GM19239 (cell line): ENCODE data around the gene BMPR2.
"Not testable (repeated sequence)": the region's sequence is repeated elsewhere in the genome, so short reads cannot be mapped to it uniquely, and the experiment has no call there.

Source experiments
- DNase-seq: peaks from one replicate; pipeline ENCODE4 v3.0.0; 2011; ENCODE audit warnings: low spot score; ENCODE audit not compliant: insufficient read length
- FAIRE-seq: peaks from 2 replicates; lab custom pipeline; 2011; peaks lifted over from hg19 to GRCh38; lab: Jason Lieb, UNC

The BMPR2 gene

DNA sequence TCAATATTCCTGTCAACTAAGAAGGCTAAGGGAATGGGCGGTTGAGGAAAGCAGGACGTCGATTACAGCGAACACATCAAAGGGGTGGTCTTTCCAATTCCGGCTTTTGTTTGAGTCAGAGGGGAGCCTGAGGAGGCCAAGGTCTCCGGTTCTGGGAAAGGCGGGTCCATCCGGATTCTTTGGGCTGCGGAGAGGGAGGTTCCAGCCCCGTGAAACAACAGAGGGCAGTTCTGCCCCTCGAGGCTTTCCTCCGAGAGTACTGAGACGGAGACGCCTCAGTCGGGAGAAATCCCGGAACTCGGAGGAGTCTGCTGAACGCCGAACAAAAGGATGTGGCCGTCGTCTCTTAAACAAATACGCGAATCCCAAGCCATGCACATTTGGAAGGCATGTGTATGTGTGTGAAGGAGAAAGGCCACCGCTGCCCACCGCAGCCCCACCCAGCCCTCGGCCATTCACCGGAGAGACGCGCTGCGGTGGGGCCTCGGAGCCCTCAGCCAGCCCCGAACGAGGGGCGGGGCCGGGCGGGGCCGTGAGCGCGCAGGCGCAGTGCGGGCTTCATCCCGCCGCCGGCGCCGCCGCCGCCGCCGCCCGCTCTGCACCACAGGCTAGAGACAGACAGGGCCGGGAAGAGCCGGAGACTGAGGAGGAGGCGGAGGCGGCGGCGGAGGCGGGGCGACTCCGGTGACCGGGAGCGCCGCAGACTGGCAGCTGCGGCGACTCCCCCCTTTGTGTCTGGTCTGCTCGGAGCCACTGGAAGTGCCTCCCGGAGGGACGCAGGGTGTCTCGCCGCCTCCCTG is at the start of gene BMPR2:
TSS of gene BMPR2 (plus strand) at position 719 of the 800 bp plus-strand sequence. CDS start 1,148 bp downstream, outside the sequence.
- FAIRE-seq (peak; percentile 51), DNase-seq (peak; percentile 69)

DNA sequence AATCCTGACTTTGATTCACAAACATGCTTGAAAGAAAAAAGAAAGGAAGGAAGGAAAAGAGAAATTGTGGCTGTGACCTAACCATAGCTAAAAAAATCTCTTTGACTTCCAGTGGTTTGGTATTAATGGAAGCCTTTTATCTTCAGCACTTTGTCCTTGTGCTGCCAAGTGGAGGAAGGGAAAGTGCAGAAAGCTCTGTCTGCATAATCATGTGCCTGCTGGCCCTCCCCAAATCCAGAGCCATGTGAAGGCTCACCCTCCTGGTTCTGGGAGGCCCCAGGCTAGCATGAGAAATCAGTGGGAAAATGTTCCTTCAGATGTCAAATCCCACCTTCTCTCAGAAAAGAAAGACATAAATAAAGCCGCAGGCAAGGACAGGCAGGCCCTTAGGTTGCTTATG is 48.3 kb upstream of the BMPR2 start:
- no peak for FAIRE-seq
- DNase-seq, result no peak

DNA sequence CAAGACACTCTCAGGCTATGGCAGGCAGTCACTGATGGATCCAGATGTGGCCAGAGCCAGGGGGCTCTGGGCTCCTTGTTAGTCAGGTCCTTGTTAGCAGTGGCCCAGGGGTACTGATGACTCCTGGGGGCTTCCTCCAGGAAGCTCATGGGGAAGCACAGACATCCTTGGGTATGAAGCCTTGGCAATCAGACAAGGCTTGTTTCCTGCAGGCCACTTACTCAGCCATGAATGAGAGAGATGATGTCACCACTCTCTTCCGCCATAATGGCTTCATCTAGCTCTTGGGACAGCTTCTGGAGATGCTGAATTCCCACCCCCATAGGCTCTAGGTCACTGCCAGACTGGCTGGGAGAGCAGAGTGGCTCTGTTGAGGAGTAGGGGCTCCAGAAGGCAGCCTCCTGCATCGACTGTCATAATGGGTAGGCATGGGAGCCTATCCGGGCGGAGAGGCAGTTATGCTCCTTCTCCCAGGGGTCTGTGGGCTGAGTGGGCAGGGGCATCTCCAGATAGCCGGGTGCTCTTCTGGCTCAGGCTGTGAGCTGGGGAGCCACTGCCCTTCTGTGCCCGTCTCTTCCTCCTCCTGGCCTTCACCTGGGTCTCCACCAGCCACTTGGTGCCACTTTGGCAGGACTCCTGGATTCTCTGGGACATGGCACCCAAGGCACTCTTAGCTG is 40.2 kb upstream of the BMPR2 start:
- FAIRE-seq, result no peak
- no peak for DNase-seq

DNA sequence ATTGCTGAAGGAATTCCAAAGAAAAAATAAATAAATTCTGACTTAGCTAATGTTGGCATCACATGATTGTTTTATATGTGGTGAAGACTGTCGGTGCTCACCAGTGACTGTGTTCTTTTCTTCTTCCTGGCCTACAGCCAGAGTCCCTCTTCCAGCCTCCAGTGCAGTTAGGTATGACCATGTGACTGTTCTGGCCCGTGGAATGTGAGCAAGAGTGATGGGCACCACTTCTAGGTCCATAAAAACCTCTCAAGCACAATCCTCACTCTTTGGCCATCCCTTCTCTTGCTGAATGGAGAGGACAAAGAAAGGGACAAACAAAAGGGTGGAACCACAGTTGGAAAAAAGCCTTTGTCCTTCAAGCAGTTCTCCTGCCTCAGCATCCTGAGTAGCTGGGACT is 39.0 kb upstream of the BMPR2 start:
- FAIRE-seq (no peak), DNase-seq (no peak)

DNA sequence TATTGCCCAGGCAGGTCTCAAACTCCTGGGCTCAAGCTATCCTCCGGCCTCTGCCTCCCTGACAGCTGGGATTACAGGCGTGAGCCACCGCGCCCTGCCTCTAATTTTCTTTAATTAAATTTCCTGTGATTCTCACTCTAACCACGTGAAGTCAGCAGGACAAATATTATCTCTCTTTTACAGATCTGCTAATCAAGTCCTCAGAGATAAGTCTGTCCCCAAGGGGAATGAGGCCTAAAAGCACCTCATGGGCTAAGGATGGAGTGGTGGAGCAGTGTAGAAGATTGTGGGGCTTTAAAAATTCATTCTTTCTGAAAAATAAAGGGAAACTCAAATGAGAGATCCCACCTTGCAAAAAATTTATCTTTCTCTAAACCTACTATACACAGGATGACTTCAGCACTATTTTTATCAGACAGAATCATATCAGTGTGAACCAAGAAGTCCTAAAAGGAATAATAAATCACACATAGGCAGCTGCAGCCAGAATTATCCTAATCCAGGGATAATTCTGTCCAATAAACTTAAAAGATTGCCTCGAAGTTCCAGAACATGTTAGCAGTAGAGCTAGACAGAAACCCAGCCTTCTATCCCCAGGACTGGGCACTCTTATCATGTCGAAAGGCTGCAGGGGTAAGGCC is 38.3 kb upstream of the BMPR2 start:
- FAIRE-seq, result no peak
- DNase-seq, result no peak

DNA sequence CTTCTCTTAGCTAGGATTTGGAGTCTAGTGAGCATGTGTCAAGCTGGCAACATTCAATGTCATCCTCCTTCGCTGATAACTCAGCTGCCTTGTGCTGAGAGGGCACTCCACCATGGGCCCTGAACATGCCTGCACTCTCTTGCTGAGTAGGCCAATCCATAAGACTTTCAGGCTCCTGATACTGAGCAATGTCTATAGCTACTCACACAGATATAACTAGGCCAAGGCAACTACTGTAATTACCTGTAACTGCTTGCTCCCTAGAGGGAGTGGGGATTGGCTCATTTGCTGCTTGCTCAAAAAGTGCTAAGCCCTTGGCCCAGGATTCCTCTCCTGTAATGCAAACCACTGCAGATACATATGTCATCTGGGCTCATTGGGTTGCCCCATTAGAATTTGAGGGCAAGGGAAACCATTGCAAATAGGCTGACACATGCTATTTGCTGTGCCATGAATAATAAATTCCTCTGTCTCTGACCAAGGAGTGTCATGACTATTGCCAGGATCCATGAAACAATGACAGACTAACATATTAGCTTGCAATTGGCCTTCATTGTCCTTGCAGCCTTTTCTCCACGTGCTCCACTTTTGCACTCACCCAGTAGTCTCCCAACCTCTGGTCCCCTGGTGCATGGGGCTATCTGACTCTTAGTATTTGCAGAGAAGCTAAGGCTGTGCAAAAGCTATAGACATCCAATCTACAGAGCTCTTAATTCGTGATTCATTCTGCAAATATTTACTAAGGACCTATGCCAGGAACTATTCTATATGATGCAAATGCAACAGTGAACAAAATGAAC is 36.9 kb upstream of the BMPR2 start:
- DNase-seq, result no peak
- no peak for FAIRE-seq

DNA sequence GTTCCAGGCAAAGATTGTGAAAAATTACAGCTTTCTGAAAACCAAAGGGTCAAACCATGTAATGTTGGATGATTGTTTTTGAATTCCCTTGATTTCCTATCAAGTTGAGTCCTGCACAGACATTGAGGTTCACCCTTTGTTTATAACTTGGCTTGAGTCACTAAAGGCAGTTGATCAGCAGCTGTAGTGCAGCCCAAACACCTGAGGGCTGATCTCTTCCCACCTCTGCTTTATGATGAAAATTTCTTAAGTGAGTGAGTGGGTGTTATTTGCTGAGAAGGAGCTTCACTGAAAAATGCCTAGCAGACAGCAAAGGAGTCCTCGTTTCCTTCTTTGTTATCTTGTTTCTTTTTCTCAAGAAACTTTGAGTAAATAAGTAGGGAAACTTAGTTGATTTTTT is 31.9 kb upstream of the BMPR2 start:
- no peak for FAIRE-seq
- no peak for DNase-seq

DNA sequence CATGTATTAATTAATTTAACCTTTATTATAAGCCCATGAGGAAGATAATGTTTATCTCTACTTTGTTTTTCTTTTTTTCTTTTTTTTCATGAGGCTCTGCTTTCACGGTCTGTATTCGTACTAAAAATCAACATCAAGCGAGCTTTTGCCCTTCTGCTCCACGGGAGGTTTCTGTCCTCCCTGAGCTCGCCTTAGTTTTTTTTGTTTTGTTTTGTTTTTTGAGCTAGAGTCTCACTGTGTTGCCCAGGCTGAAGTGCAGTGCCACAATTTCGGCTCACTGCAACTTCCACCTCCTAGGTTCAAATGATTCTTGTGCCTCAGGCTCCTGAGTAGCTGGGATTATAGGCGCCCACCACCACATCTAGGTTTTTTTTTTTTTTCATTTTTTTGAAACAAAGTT is 29.9 kb upstream of the BMPR2 start:
- DNase-seq (no peak), FAIRE-seq (no peak)

DNA sequence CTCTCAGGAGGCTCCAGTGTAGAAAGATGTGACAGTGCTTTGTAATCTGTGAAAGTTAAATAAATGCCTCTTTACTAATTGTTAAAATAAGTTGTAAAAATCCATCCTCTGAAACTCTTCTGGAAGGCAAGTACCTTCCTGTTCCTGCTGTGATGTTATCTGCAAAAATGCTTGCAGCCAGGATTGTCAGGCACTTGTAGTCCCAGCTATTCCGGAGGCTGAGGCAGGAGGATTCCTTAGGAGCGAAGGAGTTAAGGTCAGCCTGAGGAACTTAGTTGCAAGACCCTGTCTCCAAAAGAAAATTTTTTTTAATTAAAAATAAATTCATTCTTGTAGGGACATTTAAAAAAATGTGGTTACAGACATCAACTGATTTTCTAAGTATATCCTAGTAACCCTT is 22.7 kb upstream of the BMPR2 start:
- FAIRE-seq (peak; percentile 4), DNase-seq (no peak)

DNA sequence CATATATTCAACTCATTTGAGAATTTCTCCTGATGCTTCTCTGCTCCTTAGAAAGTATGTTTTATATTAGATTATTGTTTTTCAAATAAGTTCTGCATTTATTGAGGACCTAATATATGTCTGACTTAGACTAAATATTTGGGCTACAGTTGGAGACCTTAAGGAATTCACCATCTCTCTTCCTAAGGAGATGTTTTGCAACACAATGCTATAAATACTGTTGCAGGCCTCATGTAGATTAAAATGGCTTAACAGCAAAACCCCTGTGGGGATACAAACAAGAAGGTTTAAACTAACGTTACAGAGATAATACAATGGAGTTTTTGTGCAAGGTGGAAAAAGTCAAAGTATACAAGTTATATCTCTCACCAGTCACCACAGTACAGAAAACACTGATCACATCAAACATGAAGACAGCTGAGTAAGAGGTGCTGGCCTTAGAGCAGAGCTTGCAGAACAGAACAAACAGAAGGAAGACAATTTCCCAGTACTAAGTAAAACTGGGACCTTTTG is 20.1 kb upstream of the BMPR2 start:
- no peak for FAIRE-seq

DNA sequence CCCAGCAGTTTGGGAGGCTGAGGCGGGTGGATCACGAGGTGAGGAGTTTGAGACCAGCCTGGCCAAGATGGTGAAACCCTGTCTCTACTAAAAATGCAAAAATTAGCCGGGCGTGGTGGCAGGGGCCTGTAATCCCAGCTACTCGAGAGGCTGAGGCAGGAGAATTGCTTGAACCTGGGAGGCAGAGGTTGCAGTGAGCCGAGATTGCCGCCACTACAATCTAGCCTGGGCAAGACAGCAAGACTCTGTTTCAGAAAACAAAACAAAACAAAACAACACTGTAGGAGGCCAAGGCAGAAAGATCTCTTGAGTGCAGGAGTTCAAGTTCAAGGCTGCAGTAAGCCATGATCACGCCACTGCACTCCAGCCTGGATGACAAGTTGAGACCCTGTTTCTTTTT is 17.2 kb upstream of the BMPR2 start:
- not testable (repeated sequence) for FAIRE-seq, DNase-seq

More for the DNA sequence above, 20.1 kb upstream of the BMPR2 start:
- DNase-seq, result no peak

DNA sequence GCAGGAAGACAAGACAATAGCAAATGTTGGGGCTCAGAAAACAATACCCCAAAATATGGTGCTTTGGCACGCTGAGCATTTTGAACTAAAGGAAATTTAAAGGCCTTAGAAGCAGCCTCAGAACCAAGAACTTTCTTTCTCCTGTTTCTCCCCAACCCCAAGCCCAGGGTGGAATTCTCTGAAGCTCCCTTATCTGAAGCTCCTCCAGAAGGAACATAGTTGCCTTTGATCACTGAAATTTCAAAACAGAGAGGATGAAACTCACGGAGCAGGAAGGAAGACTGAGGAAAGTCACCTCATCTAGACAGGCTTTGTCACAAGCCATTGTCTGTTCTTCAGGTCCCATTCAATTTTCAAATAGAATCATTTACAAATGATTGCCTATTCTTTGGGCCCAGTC is 15.5 kb upstream of the BMPR2 start:
- no peak for DNase-seq

DNA sequence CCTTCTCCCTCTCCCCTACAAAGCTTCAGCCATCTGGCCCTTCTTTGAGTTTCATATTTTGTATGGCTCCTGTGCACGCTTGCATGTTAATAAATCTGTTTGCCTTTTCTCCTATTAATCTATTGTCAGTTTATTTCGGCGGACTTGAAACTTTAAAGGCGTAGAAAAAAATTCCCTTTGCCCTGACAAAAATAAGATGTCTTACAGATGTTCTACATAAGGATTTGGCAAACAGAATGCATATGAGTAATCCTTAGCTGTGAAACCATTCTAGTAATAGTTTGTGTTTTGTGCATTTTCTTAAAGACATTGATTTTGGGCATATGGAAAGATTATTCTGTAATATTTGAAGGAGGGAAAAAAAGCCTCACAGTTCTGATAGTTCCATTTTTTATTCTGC is 15.0 kb upstream of the BMPR2 start:
- FAIRE-seq (no peak), DNase-seq (no peak)

More for the DNA sequence above, 15.5 kb upstream of the BMPR2 start:
- no peak for FAIRE-seq

DNA sequence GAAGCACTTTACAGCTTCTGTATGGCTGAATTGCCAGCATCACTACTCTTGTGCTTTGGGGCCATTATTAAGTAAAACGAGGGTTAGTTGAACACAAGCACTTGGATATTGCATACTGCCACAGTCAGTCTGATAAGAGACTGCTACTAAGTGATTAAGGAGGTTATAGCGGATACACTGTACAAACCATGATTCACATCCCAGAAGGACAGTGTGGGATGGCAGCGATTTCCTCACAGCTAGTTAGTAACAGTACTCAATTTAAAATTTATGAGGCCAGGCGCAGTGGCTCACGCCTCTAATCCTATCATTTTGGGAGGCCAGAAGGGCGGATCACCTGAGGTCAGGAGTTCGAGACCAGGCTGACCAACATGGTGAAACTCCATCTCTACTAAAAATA is 2.6 kb upstream of the BMPR2 start:
- FAIRE-seq, result no peak

DNA sequence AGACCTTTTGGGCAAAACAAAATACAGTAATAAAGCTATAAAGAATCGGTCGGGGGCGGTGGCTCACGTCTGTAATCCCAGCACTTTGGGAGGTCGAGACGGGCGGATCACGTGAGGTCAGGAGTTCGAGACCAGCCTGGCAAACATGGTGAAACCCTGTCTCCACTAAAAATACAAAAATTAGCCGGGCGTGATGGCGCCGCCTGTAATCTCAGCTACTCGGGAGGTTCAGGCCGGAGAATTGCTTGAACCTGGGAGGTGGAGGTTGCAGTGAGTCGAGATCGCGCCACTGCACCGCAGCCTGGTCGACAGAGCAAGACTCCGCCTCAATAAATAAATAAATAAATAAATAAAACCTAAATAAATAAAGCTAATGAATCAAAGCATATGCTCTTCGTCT is 1.7 kb upstream of the BMPR2 start:
- FAIRE-seq, DNase-seq: not testable (repeated sequence)

More for the DNA sequence above, 2.6 kb upstream of the BMPR2 start:
- no peak for DNase-seq

DNA sequence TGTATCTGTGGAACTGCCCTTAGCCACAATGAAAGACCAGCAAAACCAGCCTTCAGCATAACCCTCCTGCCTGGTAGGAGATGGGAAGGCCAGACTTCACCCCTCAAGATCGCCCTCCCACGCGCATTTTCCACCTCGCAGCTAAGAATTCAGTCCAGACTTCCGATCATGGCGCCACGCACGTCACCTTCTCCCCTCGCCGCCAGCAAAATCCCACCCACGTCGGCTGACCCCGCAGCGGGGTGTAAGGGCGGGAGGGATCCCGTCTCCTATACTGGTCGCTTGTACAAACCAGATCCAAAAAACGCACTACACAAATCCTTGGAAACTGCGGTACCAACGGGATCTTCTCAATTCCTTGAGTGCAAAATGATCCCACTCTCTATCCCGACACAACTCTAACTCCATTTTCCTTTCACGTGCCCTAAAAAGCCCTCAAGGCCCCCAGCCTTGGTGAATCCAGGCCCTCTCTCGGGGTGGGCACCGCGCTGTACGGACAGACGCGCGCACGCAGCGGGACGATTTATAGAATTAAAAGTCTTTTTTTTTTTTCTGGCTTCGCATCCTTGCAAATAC is 1.0 kb upstream of the BMPR2 start:
- no peak for DNase-seq

DNA sequence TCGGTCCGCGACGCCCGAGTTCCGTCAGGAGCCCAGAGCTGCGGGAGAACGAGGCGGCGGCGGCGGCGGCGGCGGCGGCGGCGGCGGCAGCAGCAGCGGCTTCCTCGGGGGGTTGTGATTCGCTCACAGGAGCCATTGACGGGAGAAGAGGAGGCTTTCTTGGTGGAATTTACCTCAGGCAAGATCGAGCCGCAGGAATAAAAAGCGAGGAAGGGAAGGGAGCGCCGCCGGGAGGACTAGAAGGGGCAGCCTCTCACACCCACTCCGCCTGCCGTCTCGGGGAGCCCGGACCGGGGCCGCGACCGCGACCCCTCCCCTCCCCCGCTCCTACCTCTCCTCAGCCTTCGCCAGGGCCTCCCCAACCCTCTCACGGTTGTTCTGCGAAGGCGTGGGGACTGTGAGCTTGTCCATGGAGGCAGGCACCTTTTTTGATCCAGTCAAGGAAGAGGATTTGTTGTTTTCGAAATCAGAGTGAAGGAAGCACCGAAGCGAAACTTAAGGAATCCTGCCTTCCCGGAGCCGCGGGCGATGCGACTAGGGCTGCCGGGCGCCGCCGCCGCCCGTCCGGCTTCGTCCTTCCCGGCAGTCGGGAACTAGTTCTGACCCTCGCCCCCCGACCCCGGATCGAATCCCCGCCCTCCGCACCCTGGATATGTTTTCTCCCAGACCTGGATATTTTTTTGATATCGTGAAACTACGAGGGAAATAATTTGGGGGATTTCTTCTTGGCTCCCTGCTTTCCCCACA is 506 bp downstream of the BMPR2 start:
- DNase-seq (no peak), FAIRE-seq (no peak)

More for the DNA sequence above, 1.0 kb upstream of the BMPR2 start:
- peak; percentile 26 for FAIRE-seq

DNA sequence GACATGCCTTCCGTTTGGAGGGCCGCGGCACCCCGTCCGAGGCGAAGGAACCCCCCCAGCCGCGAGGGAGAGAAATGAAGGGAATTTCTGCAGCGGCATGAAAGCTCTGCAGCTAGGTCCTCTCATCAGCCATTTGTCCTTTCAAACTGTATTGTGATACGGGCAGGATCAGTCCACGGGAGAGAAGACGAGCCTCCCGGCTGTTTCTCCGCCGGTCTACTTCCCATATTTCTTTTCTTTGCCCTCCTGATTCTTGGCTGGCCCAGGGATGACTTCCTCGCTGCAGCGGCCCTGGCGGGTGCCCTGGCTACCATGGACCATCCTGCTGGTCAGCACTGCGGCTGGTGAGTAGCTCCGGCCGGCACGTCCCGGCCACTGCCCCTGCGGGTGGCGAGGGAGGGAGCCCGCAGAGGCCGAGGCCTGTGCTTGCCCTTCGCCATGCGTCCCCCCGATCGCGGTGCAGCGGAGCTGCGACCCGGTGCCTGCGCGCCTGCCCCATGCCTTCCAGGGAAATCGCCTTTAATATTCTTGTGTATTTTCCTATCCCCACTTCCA is 1.2 kb downstream of the BMPR2 start:
- DNase-seq (no peak), FAIRE-seq (no peak)

DNA sequence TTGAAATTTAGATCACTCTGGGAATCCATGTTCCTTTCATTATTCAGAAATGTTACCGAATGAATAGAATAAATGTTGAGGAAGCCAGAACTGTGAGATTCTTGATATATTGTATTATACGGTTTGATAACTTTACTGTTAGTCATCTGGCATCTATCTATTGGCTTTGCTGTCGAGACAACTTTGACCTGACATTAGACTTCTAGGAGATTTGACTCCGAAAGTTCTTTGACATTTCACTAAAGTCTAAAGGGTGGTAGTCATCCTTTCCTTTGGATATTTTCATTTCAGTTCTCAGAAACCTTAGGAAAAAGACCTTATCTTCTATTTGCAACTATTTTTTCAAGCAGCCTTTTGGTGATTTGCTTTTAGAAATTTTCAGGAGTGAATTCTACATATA is 1.9 kb downstream of the BMPR2 start:
- no peak for DNase-seq
- peak; percentile 52 for FAIRE-seq
